HCT116 (cell line): Measurements from ENCODE around the gene MMD2. TPM values are rescaled to one million over a fixed set of nuclear protein-coding genes. Genes with fewer than 3 reads are reported as not detected.

Experiments used
- ATAC-seq: fragments of 200-7000 bp; cut with Tn5 transposase; 2 replicates; pipeline ENCODE4 v1.9.1; 2020; ENCODE audit warnings: mild to moderate bottlenecking, moderate library complexity
- BruUV-seq: library from RNA; stranded (reverse); fragments of 400-500 nt; replicated peaks from 2 replicates; lab custom pipeline; 2021; lab: Mats Ljungman, UMichigan
- CTCF ChIA-PET: fragments of 300-600 bp; sonication (Branson Sonifier 250); formaldehyde crosslinking; loops from one replicate; lab custom pipeline; 2021; ENCODE audit warnings: antibody characterized with exemption; lab: Charles Lee
- POLR2A ChIA-PET: fragments of 300-600, 350-600 bp; sonication (Branson Sonifier 250); formaldehyde crosslinking; loops from one replicate; lab custom pipeline; 2021; ENCODE audit warnings: antibody characterized with exemption; lab: Charles Lee
- RAD21 ChIA-PET, 2 experiments: fragments of 300-600 bp; sonication (Branson Sonifier 250); formaldehyde crosslinking; loops; one replicate each; lab custom pipeline; 2023; ENCODE audit warnings: low total read pairs in 2 of 2; ENCODE audit not compliant: uncharacterized antibody in 2 of 2, unreplicated experiment in 2 of 2, low non-redundant PET in 1 of 2; lab: Charles Lee
- DNase-seq: peaks from one replicate; pipeline ENCODE4 v3.0.0-alpha.2; 2010; ENCODE audit warnings: low read depth, low spot score
- H2AFZ ChIP-seq: fragments of 200-600 bp; shearing (Covaris generic), sonication (generic); 2 replicates; pipeline ENCODE4 v1.6.1; 2017; ENCODE audit warnings: low read depth, mixed run types, mixed read lengths, antibody characterized with exemption, low read length; ENCODE audit not compliant: poor library complexity, severe bottlenecking
- H3K27ac ChIP-seq: 2 replicates; pipeline ENCODE4 v1.5.1; 2012; ENCODE audit warnings: low read depth, low read length
- H3K27me3 ChIP-seq: fragments of 200-600 bp; sonication (generic); 2 replicates; pipeline ENCODE4 v1.6.1; 2016; ENCODE audit warnings: mixed run types, low read length, mixed read lengths; ENCODE audit not compliant: insufficient read depth
- H3K36me3 ChIP-seq, 2 experiments: fragments of 200-500 bp in 1 of 2; fragments of 200-600 bp in 1 of 2; sonication (Bioruptor generic) in 1 of 2; sonication (generic) in 1 of 2; 2 replicates each; pipeline versions ENCODE4 v1.5.1 to v1.6.1; 2014 to 2016; ENCODE audit warnings: low read length in 2 of 2, inconsistent platforms in 1 of 2, mixed read lengths in 1 of 2, mixed run types in 1 of 2; ENCODE audit not compliant: insufficient read depth in 2 of 2, control insufficient read depth in 1 of 2
- H3K4me1 ChIP-seq, 2 experiments: fragments of 200-600 bp in 1 of 2; sonication (generic) in 1 of 2; 2 replicates each; pipeline versions ENCODE4 v1.5.1 to v1.6.1; 2012 to 2017; ENCODE audit warnings: low read length in 2 of 2, inconsistent platforms in 1 of 2, mild to moderate bottlenecking in 1 of 2, mixed read lengths in 1 of 2, mixed run types in 1 of 2, moderate library complexity in 1 of 2; ENCODE audit not compliant: insufficient read depth in 2 of 2, control insufficient read depth in 1 of 2
- H3K4me2 ChIP-seq: fragments of 200-600 bp; sonication (generic); 2 replicates; pipeline ENCODE4 v1.6.1; 2017; ENCODE audit warnings: mixed run types, low read length, mixed read lengths
- H3K4me3 ChIP-seq, 2 experiments: fragments of 200-600 bp in 1 of 2; sonication (generic) in 1 of 2; replicated peaks in 1 of 2; 2 replicates each; pipeline ENCODE4 v1.5.1; 2011 to 2016; ENCODE audit warnings: low read length in 2 of 2, control low read depth in 1 of 2, low read depth in 1 of 2, mild to moderate bottlenecking in 1 of 2, mixed read lengths in 1 of 2, mixed run types in 1 of 2
- H3K79me2 ChIP-seq: fragments of 200-600 bp; sonication (generic); 2 replicates; pipeline ENCODE4 v1.6.1; 2017; ENCODE audit warnings: mild to moderate bottlenecking, mixed run types, low read length, moderate library complexity, mixed read lengths; ENCODE audit not compliant: insufficient read depth
- H3K9ac ChIP-seq: fragments of 200-600 bp; sonication (generic); 2 replicates; pipeline ENCODE4 v1.6.1; 2016; ENCODE audit warnings: low read length, mixed read lengths
- H3K9me2 ChIP-seq: fragments of 200-600 bp; sonication (generic), shearing (Covaris generic); 2 replicates; pipeline ENCODE4 v1.6.1; 2017; ENCODE audit warnings: mixed run types, mild to moderate bottlenecking, moderate library complexity; ENCODE audit not compliant: insufficient read depth
- H3K9me3 ChIP-seq, 2 experiments: fragments of 200-500 bp in 1 of 2; fragments of 200-600 bp in 1 of 2; sonication (Bioruptor generic) in 1 of 2; sonication (generic) in 1 of 2; 2 replicates each; pipeline ENCODE4 v1.6.1; 2014 to 2017; ENCODE audit warnings: low read length in 2 of 2, mixed read lengths in 2 of 2, inconsistent platforms in 1 of 2, low read depth in 1 of 2, mild to moderate bottlenecking in 1 of 2, mixed run types in 1 of 2, moderate library complexity in 1 of 2; ENCODE audit not compliant: control insufficient read depth in 1 of 2, insufficient read depth in 1 of 2
- H4K20me1 ChIP-seq: fragments of 200-600 bp; sonication (generic), shearing (Covaris generic); 2 replicates; pipeline ENCODE4 v1.6.1; 2017; ENCODE audit warnings: mixed run types, mild to moderate bottlenecking, moderate library complexity; ENCODE audit not compliant: insufficient read depth
- ATF3 ChIP-seq: IDR thresholded peaks from 2 replicates; pipeline ENCODE4 v1.6.1; 2012
- CBX3 ChIP-seq: IDR thresholded peaks from 2 replicates; pipeline ENCODE4 v1.6.1; 2012; ENCODE audit warnings: low read depth
- CTCF ChIP-seq, 3 experiments: fragments of 200-600 bp in 1 of 3; sonication (generic) in 1 of 3; IDR thresholded peaks in 2 of 3; conservative IDR thresholded peaks in 1 of 3; 2 replicates each; pipeline ENCODE4 v1.5.1; 2012 to 2017; ENCODE audit warnings: low read depth in 2 of 3, low read length in 2 of 3, antibody characterized with exemption in 1 of 3, borderline replicate concordance in 1 of 3, control low read depth in 1 of 3, mild to moderate bottlenecking in 1 of 3, mixed read lengths in 1 of 3, mixed run types in 1 of 3, moderate library complexity in 1 of 3; ENCODE audit not compliant: insufficient read depth in 1 of 3
- ELF1 ChIP-seq: IDR thresholded peaks from 2 replicates; pipeline ENCODE4 v1.6.1; 2012; ENCODE audit warnings: low read depth, borderline replicate concordance
- EZH2 ChIP-seq: fragments of 200-600 bp; sonication (generic); IDR thresholded peaks from 2 replicates; pipeline ENCODE4 v1.6.1; 2017; ENCODE audit warnings: antibody characterized with exemption, mixed run types
- EZH2phosphoT487 ChIP-seq: fragments of 200-600 bp; IDR thresholded peaks from 2 replicates; pipeline ENCODE4 v1.6.1; 2018; ENCODE audit warnings: antibody characterized with exemption, borderline replicate concordance
- FOSL1 ChIP-seq: IDR thresholded peaks from 2 replicates; pipeline ENCODE4 v1.6.1; 2012; ENCODE audit warnings: low read depth
- POLR2A ChIP-seq: IDR thresholded peaks from 2 replicates; pipeline ENCODE4 v1.7.0; 2011; ENCODE audit warnings: borderline replicate concordance; ENCODE audit not compliant: insufficient read depth, insufficient read length; ENCODE audit errors: extremely low read depth
- POLR2AphosphoS5 ChIP-seq: IDR thresholded peaks from 2 replicates; pipeline ENCODE4 v1.6.1; 2011; ENCODE audit warnings: mild to moderate bottlenecking, low read depth, low read length, moderate library complexity
- RAD21 ChIP-seq: IDR thresholded peaks from 2 replicates; pipeline ENCODE4 v1.6.1; 2012; ENCODE audit warnings: low read depth, mild to moderate bottlenecking
- SP1 ChIP-seq: IDR thresholded peaks from 2 replicates; pipeline ENCODE4 v1.6.1; 2012; ENCODE audit warnings: low read depth
- TCF7L2 ChIP-seq: IDR thresholded peaks from 2 replicates; pipeline ENCODE4 v1.7.0; 2011; ENCODE audit warnings: borderline replicate concordance, inconsistent platforms; ENCODE audit not compliant: insufficient read depth, insufficient read length; ENCODE audit errors: extremely low read depth
- ZNF274 ChIP-seq: fragments of 200-500 bp; sonication (Bioruptor generic); IDR thresholded peaks from 2 replicates; pipeline ENCODE4 v1.6.1; 2014; ENCODE audit warnings: mild to moderate bottlenecking, low read depth, low read length, inconsistent platforms
- intact Hi-C: fragments of 100-400 bp; cut with micrococcal nuclease; formaldehyde crosslinking; loops from 2 replicates; pipeline ENCODE4 v1.10.0; 2022
- total RNA-seq: library from RNA; stranded (reverse); gene quantifications from one replicate; pipeline ENCODE4 v1.2.1, GENCODE V29; 2021; ENCODE audit not compliant: unreplicated experiment

The MMD2 gene
- total RNA-seq, 1 experiment from 2014 or later, result not detected

DNA sequence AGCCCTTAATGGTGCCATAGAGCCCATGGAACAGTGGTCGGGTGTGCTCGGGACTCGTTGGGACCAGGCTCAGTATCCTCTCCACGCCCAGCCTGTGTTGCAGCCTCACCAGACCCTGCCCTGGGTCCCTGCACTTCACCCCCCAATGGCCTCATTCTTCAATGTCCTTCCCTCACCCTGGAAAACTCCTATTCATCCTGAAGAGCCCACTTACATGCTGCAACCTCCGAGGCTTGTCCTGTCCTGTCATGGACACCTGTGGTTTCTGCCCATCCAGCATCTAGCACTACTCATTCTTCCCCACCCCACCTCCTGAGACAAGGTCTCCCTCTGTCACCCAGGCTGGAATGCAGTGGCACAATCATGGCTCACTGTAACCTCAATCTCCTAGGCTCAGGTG, 7.7 kb downstream of the MMD2 start:
- no peaks in the 10 kb centered on the region for H3K4me1 ChIP-seq
- H3K4me2 ChIP-seq, result no peak overlapping the region
- DNase-seq (no peak), ATAC-seq (no peak)
- H3K27ac ChIP-seq, result no peak overlapping the region
- BruUV-seq, result no TSS peak
- no peak overlapping the region for H3K9ac ChIP-seq
- H3K9me2 ChIP-seq, result no peaks in the 10 kb centered on the region
- H4K20me1 ChIP-seq, result no peaks in the 10 kb centered on the region
- H3K79me2 ChIP-seq, result no peaks in the 10 kb centered on the region
- intact Hi-C loops, result no loop called here
- H2AFZ ChIP-seq, result no peak overlapping the region
- H3K27me3 ChIP-seq, result no peaks in the 10 kb centered on the region; the same call in 1 of the 2 replicates
- ChIA-PET RAD21 (no interaction called here), CTCF (interaction anchor here (1.4 kb wide), 1 partner anchor 23 kb away, joined by 5 read pairs; no protein-coding TSS in a partner anchor), POLR2A (no interaction called here)
- no peak for TF ChIP-seq CTCF (IDR thresholded peaks at IDR 0.05 in 2 of 3, conservative IDR thresholded peaks at IDR 0.05 in 1 of 3; ENCODE audit: borderline replicate concordance in 1 of 3, insufficient read depth in 1 of 3, low read depth in 2 of 3, low read length in 2 of 3)
- TF ChIP-seq RAD21, result no peak
- no peak for TF ChIP-seq FOSL1
- TF ChIP-seq CBX3, result no peak
- no peak for TF ChIP-seq TCF7L2
- no peak for TF ChIP-seq ELF1
- no peak for TF ChIP-seq ATF3
- H3K9me3 ChIP-seq, result no peaks in the 10 kb centered on the region
- no peaks in the 10 kb centered on the region for H3K36me3 ChIP-seq
- no peak overlapping the region for H3K4me3 ChIP-seq

GRCh38 chr7:4948402-4948801, 10.6 kb downstream of the MMD2 start:
- RAD21 ChIA-PET, result no interaction called here
- DNase-seq, result no peak
- TF ChIP-seq SP1, result no peak
- no peak for TF ChIP-seq EZH2phosphoT487
- no peak for TF ChIP-seq POLR2A
- no peak for TF ChIP-seq TCF7L2
- no peak for TF ChIP-seq POLR2AphosphoS5
- no peak for TF ChIP-seq CTCF (IDR thresholded peaks at IDR 0.05 in 2 of 3, conservative IDR thresholded peaks at IDR 0.05 in 1 of 3; ENCODE audit: borderline replicate concordance in 1 of 3, insufficient read depth in 1 of 3, low read depth in 2 of 3, low read length in 2 of 3)
- TF ChIP-seq EZH2, result no peak
- no peak for TF ChIP-seq FOSL1
- TF ChIP-seq ZNF274, result no peak
- TF ChIP-seq, all 23 proteins: peak for 0
- Histone ChIP-seq H2AFZ (no peak overlapping the region), H3K9me2 (no peaks in the 10 kb centered on the region), H3K27ac (no peak overlapping the region), H3K4me1 (no peaks in the 10 kb centered on the region), H3K4me3 (no peak overlapping the region), H4K20me1 (no peaks in the 10 kb centered on the region), H3K27me3 (no peaks in the 10 kb centered on the region; the same call in 1 of the 2 replicates), H3K9me3 (no peaks in the 10 kb centered on the region), H3K79me2 (no peaks in the 10 kb centered on the region), H3K4me2 (no peak overlapping the region), H3K36me3 (no peaks in the 10 kb centered on the region), H3K9ac (no peak overlapping the region)
- no peak for ATAC-seq
- POLR2A ChIA-PET, result no interaction called here
- intact Hi-C loops, result no loop called here
- CTCF ChIA-PET, result no interaction called here
- BruUV-seq, result no TSS peak
